ENCODE data around the gene MAGI2. TPM values are rescaled to one million over a fixed set of nuclear protein-coding genes. Genes with fewer than 3 reads are reported as not detected.

The MAGI2 gene
- total and polyA plus RNA-seq, 2 experiments from 2014 or later: 16.8 to 24.7 TPM

GRCh38 chr7:79329464-79329863 is 124.0 kb downstream of the MAGI2 start:
- Histone ChIP-seq H3K4me3 (no peak overlapping the region), H3K4me1 (ENCODE audit: low read depth) (no peaks in the 10 kb centered on the region), H3K36me3 (no peaks in the 10 kb centered on the region), H3K27ac (no peak overlapping the region), H3K27me3 (no peaks in the 10 kb centered on the region), H3K9me3 (ENCODE audit: low read depth) (no peaks in the 10 kb centered on the region)
- DNase-seq (ENCODE audit: low read depth in 1 of 2, low spot score in 1 of 2): no peak
- no peak for TF ChIP-seq CTCF (IDR thresholded peaks at IDR 0.05; ENCODE audit: low read depth, low read length)

- DNase-seq (ENCODE audit: low read depth in 1 of 2, low spot score in 1 of 2): no peak
- Histone ChIP-seq H3K4me3 (no peak overlapping the region), H3K27ac (no peak overlapping the region), H3K27me3 (no peaks in the 10 kb centered on the region), H3K36me3 (no peaks in the 10 kb centered on the region), H3K4me1 (ENCODE audit: low read depth) (no peaks in the 10 kb centered on the region), H3K9me3 (ENCODE audit: low read depth) (no peaks in the 10 kb centered on the region)
- TF ChIP-seq CTCF (IDR thresholded peaks at IDR 0.05; ENCODE audit: low read depth, low read length): no peak
These were observed 132.6 kb downstream of the MAGI2 start for GRCh38 chr7:79320741-79321473.

GRCh38 chr7:79319369-79319768 is 134.1 kb downstream of the MAGI2 start:
- no peak for DNase-seq (ENCODE audit: low read depth in 1 of 2, low spot score in 1 of 2)
- Histone ChIP-seq H3K36me3 (no peaks in the 10 kb centered on the region), H3K4me3 (no peak overlapping the region), H3K27ac (no peak overlapping the region), H3K9me3 (ENCODE audit: low read depth) (no peaks in the 10 kb centered on the region), H3K4me1 (ENCODE audit: low read depth) (no peaks in the 10 kb centered on the region), H3K27me3 (no peaks in the 10 kb centered on the region)
- no peak for TF ChIP-seq CTCF (IDR thresholded peaks at IDR 0.05; ENCODE audit: low read depth, low read length)

- no peaks in the 10 kb centered on the region for H3K36me3 ChIP-seq
- H3K4me3 ChIP-seq: no peak overlapping the region
- no peaks in the 10 kb centered on the region for H3K9me3 ChIP-seq (ENCODE audit: low read depth)
- no peaks in the 10 kb centered on the region for H3K27me3 ChIP-seq
- H3K4me1 ChIP-seq (ENCODE audit: low read depth): no peaks in the 10 kb centered on the region
- no peak for TF ChIP-seq CTCF (IDR thresholded peaks at IDR 0.05; ENCODE audit: low read depth, low read length)
- no peak overlapping the region for H3K27ac ChIP-seq
- DNase-seq (ENCODE audit: low read depth in 1 of 2, low spot score in 1 of 2): peak in 1 of 2 donors; percentile 80
These were observed 135.7 kb downstream of the MAGI2 start for GRCh38 chr7:79317728-79318127.

GRCh38 chr7:79312022-79312421 is 141.4 kb downstream of the MAGI2 start:
- no peak overlapping the region for H3K4me3 ChIP-seq
- no peak overlapping the region for H3K27ac ChIP-seq
- DNase-seq (ENCODE audit: low read depth in 1 of 2, low spot score in 1 of 2): no peak
- no peaks in the 10 kb centered on the region for H3K4me1 ChIP-seq (ENCODE audit: low read depth)
- no peak for TF ChIP-seq CTCF (IDR thresholded peaks at IDR 0.05; ENCODE audit: low read depth, low read length)
- no peaks in the 10 kb centered on the region for H3K27me3 ChIP-seq
- H3K9me3 ChIP-seq (ENCODE audit: low read depth): no peaks in the 10 kb centered on the region
- H3K36me3 ChIP-seq: no peaks in the 10 kb centered on the region

Measured in cardiac muscle cell (in vitro differentiated cells and primary cell).